PC-3 (cell line): ENCODE measurements around the gene GDF11.
A peak's percentile ranks its signal among the peaks of the same experiment; 100 is the strongest.

ENCODE experiments used
- CTCF ChIP-seq: fragments of 300-600 bp; sonication (generic); conservative IDR thresholded peaks from 2 replicates; pipeline ENCODE4 v1.5.1; 2017; ENCODE audit warnings: antibody characterized with exemption, low read depth, mild to moderate bottlenecking, low read length
- EZH2 ChIP-seq: fragments of 300-600 bp; sonication (generic); IDR thresholded peaks from one replicate; pipeline ENCODE4 v1.6.1; 2017; ENCODE audit warnings: antibody characterized with exemption, mild to moderate bottlenecking, low read length; ENCODE audit not compliant: unreplicated experiment
- EZH2phosphoT487 ChIP-seq: fragments of 300-600 bp; sonication (generic); IDR thresholded peaks from 2 replicates; pipeline ENCODE4 v1.6.1; 2018; ENCODE audit warnings: mild to moderate bottlenecking, antibody characterized with exemption, low read length, borderline replicate concordance

GRCh38 chr12:55736780-55737580 is 5.9 kb upstream of the GDF11 start:
- TF ChIP-seq CTCF = peak; percentile 98
- no peak for TF ChIP-seq EZH2
- TF ChIP-seq EZH2phosphoT487 = no peak
